Uterus (tissue), 4 donors: ENCODE data around the gene PRKX. TPM values are rescaled to one million over a fixed set of nuclear protein-coding genes. Genes with fewer than 3 reads are reported as not detected.
"Not testable (repeated sequence)": the region's sequence is repeated elsewhere in the genome, so short reads cannot be mapped to it uniquely, and the experiment has no call there.

ENCODE experiments used
- DNase-seq, 2 donors: peaks; one replicate each; pipeline ENCODE4 v3.0.0-alpha.2; 2019 to 2020
- H3K27ac ChIP-seq, 2 donors: fragments of 200-600 bp; sonication (generic); 1 replicate in 1 of 2; 2 replicates in 1 of 2; pipeline ENCODE4 v1.5.1; 2016 to 2018
- H3K27me3 ChIP-seq, 2 donors: fragments of 200-600 bp; sonication (generic); one replicate each; pipeline ENCODE4 v1.5.1; 2018 to 2019; ENCODE audit warnings: control low read depth in 1 of 2
- H3K36me3 ChIP-seq, 2 donors: fragments of 200-600 bp; sonication (generic); one replicate each; pipeline ENCODE4 v1.5.1; 2019; ENCODE audit warnings: control low read depth in 1 of 2
- H3K4me1 ChIP-seq, 2 donors: fragments of 200-600 bp; sonication (generic); one replicate each; pipeline ENCODE4 v1.5.1; 2018 to 2019; ENCODE audit warnings: control low read depth in 1 of 2
- H3K4me3 ChIP-seq, 2 donors: fragments of 200-600 bp; sonication (generic); 1 replicate in 1 of 2; 2 replicates in 1 of 2; pipeline ENCODE4 v1.5.1; 2018 to 2019; ENCODE audit warnings: mild to moderate bottlenecking in 1 of 2
- H3K9me3 ChIP-seq, 2 donors: fragments of 200-600 bp; sonication (generic); one replicate each; pipeline ENCODE4 v1.5.1; 2019; ENCODE audit warnings: control low read depth in 1 of 2
- POLR2A ChIP-seq, 2 donors: fragments of 450-650 bp; IDR thresholded peaks; one replicate each; pipeline ENCODE4 v1.6.1; 2016; ENCODE audit warnings: antibody characterized with exemption in 2 of 2, mild to moderate bottlenecking in 1 of 2, moderate library complexity in 1 of 2
- intact Hi-C: fragments of 100-400 bp; cut with DNase I; formaldehyde crosslinking; loops from one replicate; pipeline ENCODE4 v1.15.1; 2023; ENCODE audit warnings: low total_unique reads
- total RNA-seq, 4 donors: library from RNA; depleted of rRNA in 3 of 4; stranded (reverse); fragments of >200 nt in 3 of 4; gene quantifications; one replicate each; pipeline versions ENCODE4 v1.1.0 to v1.2.4, GENCODE V29; 2014 to 2023
- TF ChIP-seq, protein P1 (sequence below), 4 experiments: fragments of 200-600 bp in 2 of 4; fragments of 450-650 bp in 2 of 4; sonication (generic) in 2 of 4; IDR thresholded peaks; one replicate each; pipeline ENCODE4 v1.5.1; 2016 to 2019; ENCODE audit warnings: antibody characterized with exemption in 4 of 4, mild to moderate bottlenecking in 2 of 4, moderate library complexity in 1 of 4
- donor health status: DM: yes; HTN: yes; CAD: no.

The PRKX gene
- total RNA-seq, 4 donors from 2014 or later, result 8.5 to 27.9 (median 12.0) TPM

DNA sequence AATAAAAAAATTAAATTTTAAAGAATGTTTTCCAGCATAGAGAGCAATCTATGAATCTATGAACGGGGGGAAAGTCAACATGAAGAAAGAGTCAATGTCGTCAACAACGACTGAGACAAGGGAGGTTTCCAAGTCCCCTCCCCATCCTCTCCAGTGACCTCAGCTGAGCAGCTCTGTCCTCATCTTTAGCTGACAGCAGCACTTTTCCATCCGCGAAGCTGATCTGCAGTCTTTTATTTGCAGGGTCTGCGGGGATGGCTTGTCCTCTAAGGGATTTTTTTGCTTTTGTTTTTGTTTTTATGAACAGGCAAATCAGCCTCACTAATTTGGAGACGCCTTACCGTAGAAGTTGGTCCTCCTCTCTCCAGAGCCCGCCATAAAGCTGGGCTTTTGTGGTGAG, 46.5 kb downstream of the PRKX start:
- Histone ChIP-seq H3K9me3 (no peaks in the 10 kb centered on the region), H3K36me3 (no peaks in the 10 kb centered on the region), H3K4me3 (no peak overlapping the region), H3K4me1 (no peaks in the 10 kb centered on the region), H3K27me3 (no peaks in the 10 kb centered on the region), H3K27ac (no peak overlapping the region)
- TF ChIP-seq, protein P1, sequence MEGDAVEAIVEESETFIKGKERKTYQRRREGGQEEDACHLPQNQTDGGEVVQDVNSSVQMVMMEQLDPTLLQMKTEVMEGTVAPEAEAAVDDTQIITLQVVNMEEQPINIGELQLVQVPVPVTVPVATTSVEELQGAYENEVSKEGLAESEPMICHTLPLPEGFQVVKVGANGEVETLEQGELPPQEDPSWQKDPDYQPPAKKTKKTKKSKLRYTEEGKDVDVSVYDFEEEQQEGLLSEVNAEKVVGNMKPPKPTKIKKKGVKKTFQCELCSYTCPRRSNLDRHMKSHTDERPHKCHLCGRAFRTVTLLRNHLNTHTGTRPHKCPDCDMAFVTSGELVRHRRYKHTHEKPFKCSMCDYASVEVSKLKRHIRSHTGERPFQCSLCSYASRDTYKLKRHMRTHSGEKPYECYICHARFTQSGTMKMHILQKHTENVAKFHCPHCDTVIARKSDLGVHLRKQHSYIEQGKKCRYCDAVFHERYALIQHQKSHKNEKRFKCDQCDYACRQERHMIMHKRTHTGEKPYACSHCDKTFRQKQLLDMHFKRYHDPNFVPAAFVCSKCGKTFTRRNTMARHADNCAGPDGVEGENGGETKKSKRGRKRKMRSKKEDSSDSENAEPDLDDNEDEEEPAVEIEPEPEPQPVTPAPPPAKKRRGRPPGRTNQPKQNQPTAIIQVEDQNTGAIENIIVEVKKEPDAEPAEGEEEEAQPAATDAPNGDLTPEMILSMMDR (IDR thresholded peaks at IDR 0.05), result no peak
- no peak for TF ChIP-seq POLR2A (IDR thresholded peaks at IDR 0.05)
- intact Hi-C loops, result no loop called here
- no peak for DNase-seq

DNA sequence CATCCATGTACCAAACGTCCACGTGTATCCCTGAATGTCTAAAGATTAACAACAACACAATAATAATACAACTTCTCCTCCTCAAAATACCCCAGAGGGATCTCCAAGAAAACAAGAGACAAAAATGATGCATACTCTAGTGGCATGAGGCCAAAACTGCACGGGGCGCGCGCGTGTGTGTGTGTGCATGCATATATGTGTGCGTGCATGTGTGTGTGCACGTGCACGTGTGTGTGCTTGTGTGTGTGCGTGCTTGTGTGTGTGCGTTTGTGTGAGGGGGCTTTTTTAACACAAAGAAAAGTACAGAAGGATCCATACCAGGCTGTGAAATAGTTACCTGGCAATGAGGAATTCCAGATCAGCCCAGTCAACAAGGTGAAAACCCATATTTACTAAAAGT, 48.5 kb downstream of the PRKX start:
- no peaks in the 10 kb centered on the region for H3K27me3 ChIP-seq
- no peaks in the 10 kb centered on the region for H3K36me3 ChIP-seq
- H3K9me3 ChIP-seq, result no peaks in the 10 kb centered on the region
- no peak for TF ChIP-seq POLR2A (IDR thresholded peaks at IDR 0.05)
- TF ChIP-seq, protein P1 (IDR thresholded peaks at IDR 0.05), result no peak
- H3K4me1 ChIP-seq, result no peaks in the 10 kb centered on the region
- no peak overlapping the region for H3K4me3 ChIP-seq
- H3K27ac ChIP-seq, result no peak overlapping the region
- intact Hi-C loops, result no loop called here
- DNase-seq, result no peak

DNA sequence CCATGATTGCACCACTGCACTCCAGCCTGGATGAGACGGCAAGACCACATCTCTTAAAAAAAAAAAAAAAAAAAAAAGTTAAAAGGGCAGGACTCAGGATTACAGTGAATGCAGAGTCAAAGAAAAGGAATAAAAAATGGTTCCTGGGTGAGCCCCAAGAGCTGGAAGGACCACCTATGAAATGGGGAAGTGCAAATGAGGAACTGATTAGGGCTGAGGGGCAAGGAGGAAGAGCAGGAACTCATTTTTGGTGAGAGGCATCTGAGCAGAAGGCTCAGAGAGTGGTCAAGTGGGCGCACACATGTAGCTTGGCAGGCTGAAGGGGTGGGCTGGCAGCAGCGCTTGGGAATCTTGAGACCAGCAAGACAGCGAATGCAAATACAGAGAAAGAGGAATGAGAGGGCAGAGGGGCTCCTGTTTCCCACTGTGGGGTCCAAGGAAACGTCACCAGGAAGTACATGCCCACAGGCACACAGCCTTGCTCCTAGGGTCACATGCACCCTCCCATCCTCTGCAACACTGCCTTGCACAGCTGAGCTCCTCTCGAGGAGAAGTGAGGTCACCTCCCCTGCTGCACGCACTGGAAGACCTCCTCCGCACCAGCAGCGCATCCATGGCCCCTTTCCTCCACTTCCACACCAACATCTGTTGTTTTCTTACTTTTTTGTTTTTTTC, 49.7 kb downstream of the PRKX start:
- H3K36me3 ChIP-seq, H3K4me1 ChIP-seq, H3K27me3 ChIP-seq, intact Hi-C loops, H3K27ac ChIP-seq, DNase-seq, H3K4me3 ChIP-seq, H3K9me3 ChIP-seq: not testable (repeated sequence)

DNA sequence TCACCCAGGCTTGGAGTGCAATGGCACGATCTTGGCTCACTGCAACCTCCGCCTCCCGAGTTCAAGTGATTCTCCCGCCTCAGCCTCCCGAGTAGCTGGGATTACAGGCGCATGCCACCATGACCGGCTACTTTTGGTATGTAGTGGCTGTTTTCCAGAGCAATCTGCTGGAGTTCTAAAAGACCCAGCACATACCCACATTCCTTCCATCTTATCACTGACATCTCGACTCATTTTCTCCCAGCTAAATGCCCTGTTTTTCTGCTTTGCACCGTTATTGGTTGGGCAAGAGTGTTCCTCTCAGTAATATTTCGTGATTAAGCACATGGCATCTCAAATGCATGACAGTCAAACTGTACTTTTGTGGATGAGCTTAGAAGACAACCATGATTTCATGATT, 53.7 kb downstream of the PRKX start:
- no peak for DNase-seq
- TF ChIP-seq POLR2A (IDR thresholded peaks at IDR 0.05), result no peak
- TF ChIP-seq, protein P1 (IDR thresholded peaks at IDR 0.05), result no peak
- Histone ChIP-seq H3K4me1 (no peaks in the 10 kb centered on the region), H3K27ac (no peak overlapping the region), H3K36me3 (no peaks in the 10 kb centered on the region), H3K27me3 (no peaks in the 10 kb centered on the region), H3K4me3 (no peak overlapping the region), H3K9me3 (no peaks in the 10 kb centered on the region)
- intact Hi-C loops, result no loop called here

DNA sequence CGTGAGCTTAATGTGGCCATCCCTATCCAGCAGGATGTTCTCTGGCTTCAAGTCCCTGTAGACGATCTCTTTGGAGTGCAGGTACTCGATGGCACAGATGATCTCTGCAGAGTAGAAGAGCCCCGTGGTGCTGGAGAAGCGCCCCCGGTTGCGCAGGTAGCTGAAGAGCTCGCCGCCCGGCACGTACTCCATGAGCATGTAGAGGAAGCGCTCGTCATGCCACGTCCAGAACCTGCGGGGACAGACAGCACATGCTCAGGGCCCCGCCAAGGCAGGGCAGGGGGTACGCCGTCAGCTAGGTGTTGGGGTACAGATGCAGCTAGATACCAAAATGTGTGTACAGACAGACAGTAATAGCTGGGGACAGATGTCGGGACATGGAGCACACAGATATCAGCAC, 58.3 kb downstream of the PRKX start:
- no peaks in the 10 kb centered on the region for H3K27me3 ChIP-seq
- no peak for DNase-seq
- H3K36me3 ChIP-seq, result no peaks in the 10 kb centered on the region
- intact Hi-C loops, result no loop called here
- TF ChIP-seq POLR2A (IDR thresholded peaks at IDR 0.05), result no peak
- TF ChIP-seq, protein P1 (IDR thresholded peaks at IDR 0.05), result no peak
- H3K27ac ChIP-seq, result no peak overlapping the region
- H3K9me3 ChIP-seq, result no peaks in the 10 kb centered on the region
- no peak overlapping the region for H3K4me3 ChIP-seq
- no peaks in the 10 kb centered on the region for H3K4me1 ChIP-seq

DNA sequence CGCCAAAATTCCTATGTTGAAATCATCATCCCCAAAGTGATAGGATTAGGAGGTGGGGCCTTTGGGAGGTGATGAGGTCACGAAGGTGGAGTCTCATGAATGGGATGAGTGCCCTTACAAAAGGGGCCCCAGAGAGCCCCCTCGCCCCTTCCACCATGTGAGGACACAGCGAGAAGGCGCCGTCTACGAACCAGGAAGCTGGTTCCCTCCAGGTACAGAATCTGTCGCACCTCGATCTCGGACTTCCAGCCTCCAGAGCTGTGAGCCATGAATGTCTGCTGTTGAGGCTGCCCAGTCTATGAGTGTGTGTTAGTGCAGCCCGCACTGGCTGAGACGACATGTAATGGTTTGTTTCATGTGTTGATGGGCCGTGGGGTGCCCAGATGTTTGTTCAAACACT, 60.3 kb downstream of the PRKX start:
- DNase-seq, result no peak
- no peak overlapping the region for H3K27ac ChIP-seq
- H3K27me3 ChIP-seq, result no peaks in the 10 kb centered on the region
- no peaks in the 10 kb centered on the region for H3K9me3 ChIP-seq
- no peak overlapping the region for H3K4me3 ChIP-seq
- intact Hi-C loops, result no loop called here
- no peaks in the 10 kb centered on the region for H3K36me3 ChIP-seq
- H3K4me1 ChIP-seq, result no peaks in the 10 kb centered on the region
- no peak for TF ChIP-seq POLR2A (IDR thresholded peaks at IDR 0.05)
- TF ChIP-seq, protein P1 (IDR thresholded peaks at IDR 0.05), result no peak
